Measurements from ENCODE around the gene SINHCAF.
"Not testable (repeated sequence)": the region's sequence is repeated elsewhere in the genome, so short reads cannot be mapped to it uniquely, and the experiment has no call there.

Gene SINHCAF

DNA sequence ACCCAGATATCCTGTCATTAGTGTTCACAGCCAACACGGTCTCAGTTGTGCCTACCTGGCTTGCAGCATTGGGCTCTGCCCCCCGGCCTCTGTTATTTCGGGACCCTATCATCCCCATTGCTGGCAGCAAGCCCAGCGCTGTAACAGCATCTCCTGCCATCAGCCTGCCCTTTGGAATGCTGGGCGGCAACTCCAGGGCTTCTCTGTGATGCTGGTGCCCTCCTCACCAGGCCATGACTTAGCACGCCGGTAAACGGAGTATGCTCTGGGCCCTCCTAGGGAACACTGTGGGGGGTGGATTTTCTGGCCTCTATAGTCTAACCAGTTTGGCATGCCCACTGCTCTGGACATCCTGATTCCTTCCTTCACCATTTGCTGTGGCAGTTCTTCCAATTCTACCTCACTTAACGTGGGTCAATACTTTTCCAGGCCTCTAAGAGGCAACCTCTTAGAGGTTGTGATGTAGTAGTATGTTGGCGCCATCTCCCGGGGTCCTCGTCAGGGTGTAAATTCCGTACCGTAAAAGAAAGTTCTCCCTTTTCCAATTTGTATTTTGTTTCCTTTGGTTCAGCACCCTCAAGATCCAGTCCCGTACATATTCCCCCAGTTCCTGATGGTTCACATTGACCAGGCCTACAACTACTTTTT is 80.0 kb downstream of the SINHCAF start:
- H3K79me2 ChIP-seq (ENCODE audit: low read length), result no peaks in the 10 kb centered on the region
- H3K4me3 ChIP-seq (ENCODE audit: low read length), result no peak overlapping the region
- H3K27ac ChIP-seq (ENCODE audit: low read length), result no peak overlapping the region
- 0 out of 2 replicates have a peak, but pooled peaks cover 5% of the 10 kb centered on the region for H3K27me3 ChIP-seq (ENCODE audit: low read depth, low read length)
- no peak overlapping the region for H2AFZ ChIP-seq (ENCODE audit: low read depth, low read length)
- H3K4me2 ChIP-seq (ENCODE audit: low read length), result no peak overlapping the region
- H3K9me3 ChIP-seq (ENCODE audit: insufficient read depth, low read length), result no peaks in the 10 kb centered on the region
- H4K20me1 ChIP-seq (ENCODE audit: insufficient read depth, low read length), result no peaks in the 10 kb centered on the region
- TF ChIP-seq EZH2phosphoT487 (IDR thresholded peaks at IDR 0.05; ENCODE audit: low read depth) (no peak), CTCF (IDR thresholded peaks at IDR 0.05; ENCODE audit: low read depth, low read length) (no peak)
- H3K9ac ChIP-seq (ENCODE audit: low read length), result no peak overlapping the region
- H3K4me1 ChIP-seq (ENCODE audit: low read length), result no peaks in the 10 kb centered on the region
- no peaks in the 10 kb centered on the region for H3K36me3 ChIP-seq (replicated peaks; ENCODE audit: low read depth, low read length)

GRCh38 chr12:31242418-31242817 is 83.5 kb downstream of the SINHCAF start:
- H3K9me3 ChIP-seq (ENCODE audit: insufficient read depth, low read length); H3K4me3 ChIP-seq (ENCODE audit: low read length); H4K20me1 ChIP-seq (ENCODE audit: insufficient read depth, low read length); H3K79me2 ChIP-seq (ENCODE audit: low read length); H2AFZ ChIP-seq (ENCODE audit: low read depth, low read length); H3K36me3 ChIP-seq (replicated peaks; ENCODE audit: low read depth, low read length); H3K4me2 ChIP-seq (ENCODE audit: low read length); H3K9ac ChIP-seq (ENCODE audit: low read length); H3K27ac ChIP-seq (ENCODE audit: low read length): not testable (repeated sequence)
- H3K27me3 ChIP-seq (ENCODE audit: low read depth, low read length), result 0 out of 2 replicates have a peak, but pooled peaks cover 11% of the 10 kb centered on the region
- peaks cover 11% of the 10 kb centered on the region for H3K4me1 ChIP-seq (ENCODE audit: low read length)

- no peaks in the 10 kb centered on the region for H3K36me3 ChIP-seq (replicated peaks; ENCODE audit: low read depth, low read length)
- no peak overlapping the region for H3K27ac ChIP-seq (ENCODE audit: low read length)
- H3K79me2 ChIP-seq (ENCODE audit: low read length), result no peaks in the 10 kb centered on the region
- no peaks in the 10 kb centered on the region for H4K20me1 ChIP-seq (ENCODE audit: insufficient read depth, low read length)
- H3K9me3 ChIP-seq (ENCODE audit: insufficient read depth, low read length), result no peaks in the 10 kb centered on the region
- peak overlapping the region; percentile 78 for H3K4me2 ChIP-seq (ENCODE audit: low read length)
- peak overlapping the region; percentile 65 for H3K4me3 ChIP-seq (ENCODE audit: low read length)
- TF ChIP-seq CTCF (IDR thresholded peaks at IDR 0.05; ENCODE audit: low read depth, low read length) (peak; percentile 72), EZH2phosphoT487 (IDR thresholded peaks at IDR 0.05; ENCODE audit: low read depth) (no peak)
- peaks cover 43% of the 10 kb centered on the region for H3K27me3 ChIP-seq (ENCODE audit: low read depth, low read length)
- H3K9ac ChIP-seq (ENCODE audit: low read length), result no peak overlapping the region
- H2AFZ ChIP-seq (ENCODE audit: low read depth, low read length), result peak overlapping the region; percentile 67; the same call in 1 of the 2 replicates
- H3K4me1 ChIP-seq (ENCODE audit: low read length), result peaks cover 21% of the 10 kb centered on the region
Observed at GRCh38 chr12:31238764-31239387, 87.1 kb downstream of the SINHCAF start.

DNA sequence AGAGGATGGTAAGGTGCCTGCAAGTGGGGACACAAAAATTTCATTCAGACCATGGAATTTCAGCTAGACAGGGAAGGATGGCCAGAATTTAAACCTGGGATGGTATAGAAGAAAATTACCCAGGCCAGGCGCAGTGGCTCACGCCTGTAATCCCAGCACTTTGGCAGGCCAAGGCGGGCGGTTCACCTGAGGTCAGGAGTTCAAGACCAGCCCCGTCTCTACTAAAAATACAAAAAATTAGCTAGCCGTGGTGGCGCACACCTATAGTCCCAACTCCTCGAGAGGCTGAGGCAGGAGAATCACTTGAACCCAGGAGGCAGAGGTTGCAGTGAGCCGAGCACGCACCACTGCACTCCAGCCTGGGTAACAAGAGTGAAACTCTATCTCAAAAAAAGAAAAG is 87.6 kb downstream of the SINHCAF start:
- H3K9ac ChIP-seq (ENCODE audit: low read length); H3K79me2 ChIP-seq (ENCODE audit: low read length); H4K20me1 ChIP-seq (ENCODE audit: insufficient read depth, low read length); H3K9me3 ChIP-seq (ENCODE audit: insufficient read depth, low read length); H3K36me3 ChIP-seq (replicated peaks; ENCODE audit: low read depth, low read length); H3K27ac ChIP-seq (ENCODE audit: low read length): not testable (repeated sequence)
- Histone ChIP-seq H3K4me2 (ENCODE audit: low read length) (peak overlapping the region; percentile 78), H2AFZ (ENCODE audit: low read depth, low read length) (peak overlapping the region; percentile 67; the same call in 1 of the 2 replicates), H3K4me3 (ENCODE audit: low read length) (peak overlapping the region; percentile 65), H3K27me3 (ENCODE audit: low read depth, low read length) (peaks cover 47% of the 10 kb centered on the region), H3K4me1 (ENCODE audit: low read length) (peaks cover 21% of the 10 kb centered on the region)

GRCh38 chr12:31236998-31237637 is 88.8 kb downstream of the SINHCAF start:
- H3K27ac ChIP-seq (ENCODE audit: low read length), result no peak overlapping the region
- no peaks in the 10 kb centered on the region for H3K36me3 ChIP-seq (replicated peaks; ENCODE audit: low read depth, low read length)
- H3K4me1 ChIP-seq (ENCODE audit: low read length), result peaks cover 21% of the 10 kb centered on the region
- TF ChIP-seq EZH2phosphoT487 (IDR thresholded peaks at IDR 0.05; ENCODE audit: low read depth), result no peak
- TF ChIP-seq CTCF (IDR thresholded peaks at IDR 0.05; ENCODE audit: low read depth, low read length), result no peak
- no peaks in the 10 kb centered on the region for H4K20me1 ChIP-seq (ENCODE audit: insufficient read depth, low read length)
- no peak overlapping the region for H3K9ac ChIP-seq (ENCODE audit: low read length)
- H3K4me2 ChIP-seq (ENCODE audit: low read length), result peak overlapping the region; percentile 38
- H3K27me3 ChIP-seq (ENCODE audit: low read depth, low read length), result peaks cover 56% of the 10 kb centered on the region
- no peaks in the 10 kb centered on the region for H3K9me3 ChIP-seq (ENCODE audit: insufficient read depth, low read length)
- no peak overlapping the region for H2AFZ ChIP-seq (ENCODE audit: low read depth, low read length)
- H3K79me2 ChIP-seq (ENCODE audit: low read length), result no peaks in the 10 kb centered on the region
- no peak overlapping the region for H3K4me3 ChIP-seq (ENCODE audit: low read length)

Measured in OCI-LY3 (cell line).